Measurements from ENCODE around the gene PXYLP1. TPM values are rescaled to one million over a fixed set of nuclear protein-coding genes. Genes with fewer than 3 reads are reported as not detected.

PXYLP1 gene
- total and polyA plus RNA-seq, 9 of the 15 experiments (the other 6 are each of a cell fraction or from before 2014, with no cell fraction given) = 0.80 to 2.9 (median 1.3) TPM

GRCh38 chr3:141231101-141231951 is at the start of gene PXYLP1 (continued):
- TF ChIP-seq RERE (CRISPR knock-in tag; IDR thresholded peaks at IDR 0.05; ENCODE audit: borderline replicate concordance) (no peak), POLR2AphosphoS5 (IDR thresholded peaks at IDR 0.05; ENCODE audit: control insufficient read depth, insufficient read depth, low read depth, low read length) (no peak), CHAMP1 (IDR thresholded peaks at IDR 0.05) (no peak), E2F6 (IDR thresholded peaks at IDR 0.05; ENCODE audit: borderline replicate concordance in 1 of 2, extremely low read depth in 1 of 2, insufficient read depth in 1 of 2, insufficient read length in 1 of 2, low read depth in 1 of 2, low read length in 1 of 2, poor library complexity in 1 of 2, severe bottlenecking in 1 of 2) (peak; percentile 64 to 86), MLX (CRISPR knock-in tag; conservative IDR thresholded peaks at IDR 0.05) (no peak), ZNF512 (tag; IDR thresholded peaks at IDR 0.05) (no peak), MYNN (IDR thresholded peaks at IDR 0.05) (no peak), MYNN (CRISPR knock-in tag; IDR thresholded peaks at IDR 0.05) (no peak), ASH1L (IDR thresholded peaks at IDR 0.05; ENCODE audit: borderline replicate concordance, low read depth, partially characterized antibody) (no peak), ZFP36 (IDR thresholded peaks at IDR 0.05; ENCODE audit: low read depth, low read length, partially characterized antibody) (peak; percentile 55), ATF4 (CRISPR knock-in tag; IDR thresholded peaks at IDR 0.05) (0 out of 2 replicates have a peak, but pooled peaks have one; percentile 24), HOXB6 (CRISPR knock-in tag; IDR thresholded peaks at IDR 0.05; ENCODE audit: borderline replicate concordance) (no peak)

Measured in K562 (cell line).